H9 (cell line): ENCODE results near the gene PLEKHG7. TPM values are rescaled to one million over a fixed set of nuclear protein-coding genes. Genes with fewer than 3 reads are reported as not detected.

Source experiments
- DNase-seq: peaks from one replicate; pipeline ENCODE4 v3.0.0-alpha.2; 2017
- H2AFZ ChIP-seq: one replicate; pipeline ENCODE4 v1.6.1; 2013; ENCODE audit warnings: mild to moderate bottlenecking, low read length, control low read depth, moderate library complexity
- H2AK5ac ChIP-seq: 2 replicates; pipeline ENCODE4 v1.6.1; 2013; ENCODE audit warnings: low read length, control low read depth, mixed read lengths; ENCODE audit not compliant: insufficient read length
- H2BK120ac ChIP-seq: one replicate; pipeline ENCODE4 v1.6.1; 2013; ENCODE audit warnings: low read depth, mild to moderate bottlenecking, low read length, control low read depth, inconsistent platforms; ENCODE audit not compliant: poor library complexity, severe bottlenecking
- H2BK12ac ChIP-seq: 2 replicates; pipeline ENCODE4 v1.6.1; 2013; ENCODE audit warnings: low read length, control low read depth, mixed read lengths, low read depth; ENCODE audit not compliant: insufficient read length
- H2BK15ac ChIP-seq: 2 replicates; pipeline ENCODE4 v1.6.1; 2013; ENCODE audit warnings: low read depth, low read length, control low read depth
- H2BK20ac ChIP-seq: one replicate; pipeline ENCODE4 v1.6.1; 2013; ENCODE audit warnings: low read depth, mild to moderate bottlenecking, low read length, control low read depth, inconsistent platforms; ENCODE audit not compliant: poor library complexity, severe bottlenecking
- H2BK5ac ChIP-seq: 2 replicates; pipeline ENCODE4 v1.6.1; 2013; ENCODE audit warnings: low read length, control low read depth, mixed read lengths; ENCODE audit not compliant: insufficient read length
- H3K14ac ChIP-seq: 2 replicates; pipeline ENCODE4 v1.6.1; 2013; ENCODE audit warnings: low read length, control low read depth; ENCODE audit not compliant: insufficient read depth
- H3K18ac ChIP-seq: 2 replicates; pipeline ENCODE4 v1.6.1; 2013; ENCODE audit warnings: low read depth, mild to moderate bottlenecking, mixed read lengths, low read length, control low read depth; ENCODE audit not compliant: insufficient read length
- H3K23ac ChIP-seq: 2 replicates; pipeline ENCODE4 v1.6.1; 2013; ENCODE audit warnings: low read length, control low read depth, mixed read lengths, low read depth; ENCODE audit not compliant: insufficient read length
- H3K23me2 ChIP-seq: 2 replicates; pipeline ENCODE4 v1.6.1; 2013; ENCODE audit warnings: low read depth, mild to moderate bottlenecking, mixed read lengths, low read length, control low read depth; ENCODE audit not compliant: insufficient read length, poor library complexity, severe bottlenecking
- H3K27ac ChIP-seq: 2 replicates; pipeline ENCODE4 v1.5.1; 2013; ENCODE audit warnings: low read length, control low read depth, mixed read lengths, low read depth; ENCODE audit not compliant: insufficient read length
- H3K27me3 ChIP-seq: 2 replicates; pipeline ENCODE4 v1.6.1; 2013; ENCODE audit warnings: low read length, control low read depth, inconsistent platforms; ENCODE audit not compliant: insufficient read depth
- H3K4ac ChIP-seq: 2 replicates; pipeline ENCODE4 v1.6.1; 2013; ENCODE audit warnings: low read depth, mild to moderate bottlenecking, control low read depth, inconsistent platforms, low read length, moderate library complexity
- H3K4me1 ChIP-seq: 2 replicates; pipeline ENCODE4 v1.6.1; 2013; ENCODE audit warnings: low read length, control low read depth, inconsistent platforms; ENCODE audit not compliant: insufficient read depth
- H3K4me2 ChIP-seq: 2 replicates; pipeline ENCODE4 v1.6.1; 2013; ENCODE audit warnings: low read length, control low read depth, mixed read lengths; ENCODE audit not compliant: insufficient read length, insufficient read depth
- H3K56ac ChIP-seq: 2 replicates; pipeline ENCODE4 v1.6.1; 2013; ENCODE audit warnings: low read depth, mild to moderate bottlenecking, mixed read lengths, low read length, control low read depth; ENCODE audit not compliant: insufficient read length
- H3K79me1 ChIP-seq: 2 replicates; pipeline ENCODE4 v1.6.1; 2013; ENCODE audit warnings: low read depth, mild to moderate bottlenecking, moderate library complexity, low read length, control low read depth, inconsistent platforms; ENCODE audit not compliant: insufficient read depth, poor library complexity, severe bottlenecking
- H3K79me2 ChIP-seq: 2 replicates; pipeline ENCODE4 v1.6.1; 2013; ENCODE audit warnings: low read length, control low read depth, inconsistent platforms; ENCODE audit not compliant: insufficient read depth
- H3K9ac ChIP-seq: 2 replicates; pipeline ENCODE4 v1.6.1; 2013; ENCODE audit warnings: low read length, control low read depth, mixed read lengths; ENCODE audit not compliant: insufficient read length; ENCODE audit errors: extremely low read depth
- H3K9me3 ChIP-seq: one replicate; pipeline ENCODE4 v1.6.1; 2013; ENCODE audit warnings: low read depth, low read length, inconsistent platforms; ENCODE audit not compliant: control insufficient read depth
- H3T11ph ChIP-seq: one replicate; pipeline ENCODE4 v1.6.1; 2013; ENCODE audit warnings: mild to moderate bottlenecking, low read length, control low read depth, inconsistent platforms
- H4K20me1 ChIP-seq: one replicate; pipeline ENCODE4 v1.6.1; 2013; ENCODE audit not compliant: control insufficient read depth, insufficient read length, insufficient read depth
- H4K5ac ChIP-seq: 2 replicates; pipeline ENCODE4 v1.6.1; 2013; ENCODE audit warnings: low read depth, mild to moderate bottlenecking, mixed read lengths, low read length, control low read depth; ENCODE audit not compliant: insufficient read length
- H4K8ac ChIP-seq: replicated peaks from 2 replicates; pipeline ENCODE4 v1.6.1; 2013; ENCODE audit warnings: low read length, control low read depth, mixed read lengths, low read depth; ENCODE audit not compliant: insufficient read length
- H4K91ac ChIP-seq: 2 replicates; pipeline ENCODE4 v1.6.1; 2013; ENCODE audit warnings: low read depth, mild to moderate bottlenecking, moderate library complexity, mixed read lengths, low read length, control low read depth; ENCODE audit not compliant: insufficient read length
- H3K27ac Mint-ChIP-seq, 3 experiments: 2 replicates in 2 of 3; 3 replicates in 1 of 3; pipeline ENCODE4 v1.8.0; 2020 to 2021; ENCODE audit warnings: mixed read lengths in 3 of 3, mild to moderate bottlenecking in 1 of 3, moderate library complexity in 1 of 3
- H3K27me3 Mint-ChIP-seq: 2 replicates; pipeline ENCODE4 v1.8.0; 2021; ENCODE audit warnings: low read depth, mild to moderate bottlenecking, moderate library complexity, mixed read lengths
- H3K36me3 Mint-ChIP-seq, 3 experiments: 2 replicates in 2 of 3; 3 replicates in 1 of 3; pipeline ENCODE4 v1.8.0; 2020 to 2021; ENCODE audit warnings: low read depth in 3 of 3, mixed read lengths in 3 of 3; ENCODE audit not compliant: insufficient read depth in 1 of 3
- H3K4me1 Mint-ChIP-seq, 2 experiments: 2 replicates each; pipeline ENCODE4 v1.8.0; 2020; ENCODE audit warnings: mixed read lengths in 2 of 2
- H3K4me3 Mint-ChIP-seq, 2 experiments: 2 replicates in 1 of 2; 3 replicates in 1 of 2; pipeline ENCODE4 v1.8.0; 2020 to 2021; ENCODE audit warnings: mild to moderate bottlenecking in 2 of 2, mixed read lengths in 2 of 2, moderate library complexity in 1 of 2
- H3K9me3 Mint-ChIP-seq, 2 experiments: 2 replicates in 1 of 2; 3 replicates in 1 of 2; pipeline ENCODE4 v1.8.0; 2020; ENCODE audit warnings: mild to moderate bottlenecking in 2 of 2, mixed read lengths in 2 of 2, moderate library complexity in 1 of 2
- WGBS: extraction: QIAGEN DNeasy Blood & Tissue Kit; methylation state at CpG from one replicate; pipeline ENCODE4 v1.1.7; 2013; ENCODE audit warnings: missing lambda C conversion rate, low lambda C conversion rate, mixed read lengths; ENCODE audit not compliant: insufficient read length; ENCODE audit errors: extremely low coverage; 5-methylcytosine and 5-hydroxymethylcytosine counted together
- total RNA-seq: library from RNA; stranded (reverse); gene quantifications from 2 replicates; pipeline ENCODE4 v1.2.1, GENCODE V29; 2021
- TF ChIP-seq, protein P1 (sequence below): fragments of 200-600 bp; sonication (generic); conservative IDR thresholded peaks from 3 replicates; pipeline ENCODE4 v1.8.0; 2021; ENCODE audit warnings: antibody characterized with exemption, mild to moderate bottlenecking

Gene PLEKHG7
- total RNA-seq, 1 experiment from 2014 or later: not detected

- peaks cover 3 to 7% (median 5%) of the 10 kb centered on the region in 3 experiments; a peak in 6 of 7 replicates for H3K36me3 Mint-ChIP-seq
- Histone ChIP-seq H3K18ac (no peak overlapping the region), H3K27ac (no peak overlapping the region), H3K27me3 (no peaks in the 10 kb centered on the region), H2BK12ac (no peak overlapping the region), H3K4me2 (no peak overlapping the region), H3K23ac (no peak overlapping the region), H2BK15ac (no peak overlapping the region), H3K4me1 (no peaks in the 10 kb centered on the region), H4K91ac (no peak overlapping the region), H2BK120ac (no peak overlapping the region), H3K79me2 (no peaks in the 10 kb centered on the region), H2AK5ac (no peak overlapping the region), H3K9ac (no peak overlapping the region), H2BK20ac (no peak overlapping the region), H4K20me1 (no peaks in the 10 kb centered on the region), H4K8ac (no peak overlapping the region), H3K4ac (no peak overlapping the region), H2BK5ac (no peak overlapping the region), H3K79me1 (no peaks in the 10 kb centered on the region), H3K14ac (no peak overlapping the region), H3K23me2 (no peaks in the 10 kb centered on the region), H4K5ac (no peak overlapping the region), H3K9me3 (no peaks in the 10 kb centered on the region), H2AFZ (no peak overlapping the region), H3T11ph (no peak overlapping the region), H3K56ac (no peak overlapping the region)
- peaks cover 8 to 13% of the 10 kb centered on the region in 2 experiments for H3K9me3 Mint-ChIP-seq
- H3K4me3 Mint-ChIP-seq: no peak overlapping the region
- no peak overlapping the region for H3K27ac Mint-ChIP-seq
- WGBS: no CpG with 5 or more reads among the region's 1 CpG
- TF ChIP-seq, protein P1, sequence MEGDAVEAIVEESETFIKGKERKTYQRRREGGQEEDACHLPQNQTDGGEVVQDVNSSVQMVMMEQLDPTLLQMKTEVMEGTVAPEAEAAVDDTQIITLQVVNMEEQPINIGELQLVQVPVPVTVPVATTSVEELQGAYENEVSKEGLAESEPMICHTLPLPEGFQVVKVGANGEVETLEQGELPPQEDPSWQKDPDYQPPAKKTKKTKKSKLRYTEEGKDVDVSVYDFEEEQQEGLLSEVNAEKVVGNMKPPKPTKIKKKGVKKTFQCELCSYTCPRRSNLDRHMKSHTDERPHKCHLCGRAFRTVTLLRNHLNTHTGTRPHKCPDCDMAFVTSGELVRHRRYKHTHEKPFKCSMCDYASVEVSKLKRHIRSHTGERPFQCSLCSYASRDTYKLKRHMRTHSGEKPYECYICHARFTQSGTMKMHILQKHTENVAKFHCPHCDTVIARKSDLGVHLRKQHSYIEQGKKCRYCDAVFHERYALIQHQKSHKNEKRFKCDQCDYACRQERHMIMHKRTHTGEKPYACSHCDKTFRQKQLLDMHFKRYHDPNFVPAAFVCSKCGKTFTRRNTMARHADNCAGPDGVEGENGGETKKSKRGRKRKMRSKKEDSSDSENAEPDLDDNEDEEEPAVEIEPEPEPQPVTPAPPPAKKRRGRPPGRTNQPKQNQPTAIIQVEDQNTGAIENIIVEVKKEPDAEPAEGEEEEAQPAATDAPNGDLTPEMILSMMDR: no peak
- no peak for DNase-seq
- H3K4me1 Mint-ChIP-seq: peaks cover 8 to 9% of the 10 kb centered on the region in 2 experiments
- no peaks in the 10 kb centered on the region for H3K27me3 Mint-ChIP-seq
Observed at GRCh38 chr12:92721656-92722055, 18.9 kb downstream of the PLEKHG7 start.
